Neutrophil (primary cell): Measurements from ENCODE around the gene SERPINA7.

Experiments used
- H3K27ac ChIP-seq: fragments of 200-600 bp; sonication (generic); 2 replicates; pipeline ENCODE4 v1.5.1; 2016; ENCODE audit warnings: mild to moderate bottlenecking, moderate library complexity
- H3K27me3 ChIP-seq: fragments of 200-600 bp; sonication (generic); 2 replicates; pipeline ENCODE4 v1.6.0; 2016; ENCODE audit warnings: mild to moderate bottlenecking
- H3K36me3 ChIP-seq: fragments of 200-600 bp; sonication (generic); 2 replicates; pipeline ENCODE4 v1.5.1; 2017
- H3K4me1 ChIP-seq, 2 experiments: fragments of 200-600 bp in 1 of 2; sonication (generic) in 1 of 2; 1 replicate in 1 of 2; 2 replicates in 1 of 2; pipeline versions ENCODE4 v1.5.1 to v1.6.1; 2013 to 2016; ENCODE audit warnings: low read depth in 1 of 2, low read length in 1 of 2, mild to moderate bottlenecking in 1 of 2, moderate library complexity in 1 of 2; ENCODE audit not compliant: control insufficient read depth in 1 of 2, insufficient read depth in 1 of 2
- H3K4me3 ChIP-seq, 2 experiments: fragments of 200-600 bp in 1 of 2; sonication (generic) in 1 of 2; 1 replicate in 1 of 2; 2 replicates in 1 of 2; pipeline ENCODE4 v1.5.1; 2013 to 2016; ENCODE audit warnings: low read depth in 1 of 2, low read length in 1 of 2, mild to moderate bottlenecking in 1 of 2, moderate library complexity in 1 of 2
- H3K9me3 ChIP-seq: fragments of 200-600 bp; sonication (generic); 2 replicates; pipeline ENCODE4 v1.5.1; 2016
- TF ChIP-seq, protein P1 (sequence below): fragments of 200-600 bp; sonication (generic); IDR thresholded peaks from 2 replicates; pipeline ENCODE4 v1.5.1; 2016; ENCODE audit warnings: antibody characterized with exemption

SERPINA7 gene, protein sequence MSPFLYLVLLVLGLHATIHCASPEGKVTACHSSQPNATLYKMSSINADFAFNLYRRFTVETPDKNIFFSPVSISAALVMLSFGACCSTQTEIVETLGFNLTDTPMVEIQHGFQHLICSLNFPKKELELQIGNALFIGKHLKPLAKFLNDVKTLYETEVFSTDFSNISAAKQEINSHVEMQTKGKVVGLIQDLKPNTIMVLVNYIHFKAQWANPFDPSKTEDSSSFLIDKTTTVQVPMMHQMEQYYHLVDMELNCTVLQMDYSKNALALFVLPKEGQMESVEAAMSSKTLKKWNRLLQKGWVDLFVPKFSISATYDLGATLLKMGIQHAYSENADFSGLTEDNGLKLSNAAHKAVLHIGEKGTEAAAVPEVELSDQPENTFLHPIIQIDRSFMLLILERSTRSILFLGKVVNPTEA

DNA sequence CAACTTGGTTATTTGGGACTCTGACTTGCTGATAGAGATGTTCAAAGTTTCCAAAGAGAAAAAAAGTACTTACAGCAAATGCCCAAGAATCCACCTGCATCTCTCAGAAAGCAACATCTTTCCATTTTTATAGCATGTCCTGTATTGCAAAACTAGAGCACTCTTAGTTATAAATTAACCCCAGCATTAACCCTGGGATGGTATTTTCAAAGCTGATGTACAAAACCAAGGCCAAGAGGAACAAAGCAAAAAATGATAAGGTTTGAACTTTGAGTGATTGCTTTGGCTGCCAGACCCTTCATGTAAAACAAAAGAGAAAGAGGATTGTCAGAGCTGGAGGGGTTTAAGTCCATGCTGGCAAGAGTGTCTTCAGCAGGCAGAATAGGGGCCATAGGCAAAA is at the start of gene SERPINA7:
Gene SERPINA7, minus strand, starts transcription at position 103 of the 400 bp plus-strand sequence. CDS start 1,669 bp downstream, outside the sequence.
- Histone ChIP-seq H3K27ac (no peak within 1 kb of the TSS), H3K9me3 (no peaks in the 10 kb centered on the region), H3K36me3 (no peaks in the 10 kb centered on the region), H3K27me3 (no peaks in the 10 kb centered on the region), H3K4me1 (no peaks in the 10 kb centered on the region), H3K4me3 (no peak within 1 kb of the TSS)
- TF ChIP-seq, protein P1, sequence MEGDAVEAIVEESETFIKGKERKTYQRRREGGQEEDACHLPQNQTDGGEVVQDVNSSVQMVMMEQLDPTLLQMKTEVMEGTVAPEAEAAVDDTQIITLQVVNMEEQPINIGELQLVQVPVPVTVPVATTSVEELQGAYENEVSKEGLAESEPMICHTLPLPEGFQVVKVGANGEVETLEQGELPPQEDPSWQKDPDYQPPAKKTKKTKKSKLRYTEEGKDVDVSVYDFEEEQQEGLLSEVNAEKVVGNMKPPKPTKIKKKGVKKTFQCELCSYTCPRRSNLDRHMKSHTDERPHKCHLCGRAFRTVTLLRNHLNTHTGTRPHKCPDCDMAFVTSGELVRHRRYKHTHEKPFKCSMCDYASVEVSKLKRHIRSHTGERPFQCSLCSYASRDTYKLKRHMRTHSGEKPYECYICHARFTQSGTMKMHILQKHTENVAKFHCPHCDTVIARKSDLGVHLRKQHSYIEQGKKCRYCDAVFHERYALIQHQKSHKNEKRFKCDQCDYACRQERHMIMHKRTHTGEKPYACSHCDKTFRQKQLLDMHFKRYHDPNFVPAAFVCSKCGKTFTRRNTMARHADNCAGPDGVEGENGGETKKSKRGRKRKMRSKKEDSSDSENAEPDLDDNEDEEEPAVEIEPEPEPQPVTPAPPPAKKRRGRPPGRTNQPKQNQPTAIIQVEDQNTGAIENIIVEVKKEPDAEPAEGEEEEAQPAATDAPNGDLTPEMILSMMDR: no peak

DNA sequence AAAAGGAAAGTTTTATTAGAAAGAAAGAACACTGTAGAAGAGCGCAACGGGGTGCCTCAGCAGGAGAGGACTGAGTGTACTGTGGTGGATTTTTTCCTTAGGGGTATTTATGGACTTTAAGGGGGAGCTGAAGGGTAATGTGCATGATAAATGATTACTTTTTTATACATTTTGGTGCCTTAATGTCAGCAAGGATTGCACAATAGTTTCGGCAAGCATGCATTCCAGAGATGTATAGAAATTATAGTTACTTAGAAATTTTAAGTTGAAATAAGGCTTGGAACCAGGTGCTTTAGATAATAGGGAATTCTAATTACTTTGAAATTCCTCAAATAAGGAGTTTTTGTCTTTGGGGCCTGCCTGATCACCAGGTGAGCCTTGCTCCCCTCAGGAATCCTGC is 30.5 kb upstream of the SERPINA7 start:
- TF ChIP-seq, protein P1: no peak
- Histone ChIP-seq H3K4me3 (no peak overlapping the region), H3K36me3 (no peaks in the 10 kb centered on the region), H3K4me1 (no peaks in the 10 kb centered on the region), H3K27ac (no peak overlapping the region), H3K9me3 (no peaks in the 10 kb centered on the region), H3K27me3 (no peaks in the 10 kb centered on the region)

- H3K9me3 ChIP-seq: no peaks in the 10 kb centered on the region
- H3K4me3 ChIP-seq: no peak overlapping the region
- TF ChIP-seq, protein P1: no peak
- H3K36me3 ChIP-seq: no peaks in the 10 kb centered on the region
- no peaks in the 10 kb centered on the region for H3K4me1 ChIP-seq
- no peak overlapping the region for H3K27ac ChIP-seq
- no peaks in the 10 kb centered on the region for H3K27me3 ChIP-seq
Observed at GRCh38 chrX:106050054-106050453, 11.5 kb upstream of the SERPINA7 start.

- H3K9me3 ChIP-seq: no peaks in the 10 kb centered on the region
- TF ChIP-seq, protein P1: no peak
- no peaks in the 10 kb centered on the region for H3K27me3 ChIP-seq
- H3K36me3 ChIP-seq: no peaks in the 10 kb centered on the region
- H3K4me3 ChIP-seq: no peak overlapping the region
- no peaks in the 10 kb centered on the region for H3K4me1 ChIP-seq
- no peak overlapping the region for H3K27ac ChIP-seq
Observed at GRCh38 chrX:106042296-106042695, 3.8 kb upstream of the SERPINA7 start.

DNA sequence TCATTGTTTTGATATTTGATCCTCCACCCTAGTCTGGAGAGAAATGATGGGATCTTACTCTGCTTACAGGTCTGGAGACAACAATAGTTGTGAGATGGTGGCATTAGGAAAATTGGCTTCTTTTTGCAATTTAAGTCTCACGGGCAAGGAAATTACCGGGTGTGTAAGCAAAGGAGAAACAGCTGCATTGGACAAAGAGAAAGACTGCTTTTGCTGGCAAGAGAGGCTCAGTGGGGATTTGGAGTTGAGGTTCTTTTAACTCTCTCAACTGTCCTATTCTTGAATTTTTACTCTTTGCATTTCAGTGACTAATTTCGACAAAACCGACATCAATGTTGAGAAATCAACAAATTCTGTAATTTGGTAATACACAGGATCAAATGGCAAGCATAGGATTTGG is 2.3 kb upstream of the SERPINA7 start:
- H3K4me3 ChIP-seq: no peak overlapping the region
- no peak overlapping the region for H3K27ac ChIP-seq
- no peaks in the 10 kb centered on the region for H3K9me3 ChIP-seq
- no peaks in the 10 kb centered on the region for H3K27me3 ChIP-seq
- no peaks in the 10 kb centered on the region for H3K36me3 ChIP-seq
- H3K4me1 ChIP-seq: no peaks in the 10 kb centered on the region
- TF ChIP-seq, protein P1: no peak
